ENCODE measurements around the gene NOS1AP.
"Not testable (repeated sequence)": the region's sequence is repeated elsewhere in the genome, so short reads cannot be mapped to it uniquely, and the experiment has no call there.

NOS1AP gene

GRCh38 chr1:162200096-162200847, 130.8 kb downstream of the NOS1AP start:
- H3K4me3 ChIP-seq, result no peak overlapping the region
- no peaks in the 10 kb centered on the region for H3K9me3 ChIP-seq
- intact Hi-C loops (cut with DNase I; ENCODE audit: low total_unique reads), result no loop called here
- H3K27ac ChIP-seq, result no peak overlapping the region
- no peak for DNase-seq
- peaks cover 0 to 14% of the 10 kb centered on the region in 2 donors for H3K27me3 ChIP-seq
- peaks cover 0 to 18% (median 3%) of the 10 kb centered on the region in 4 donors for H3K4me1 ChIP-seq
- no peak for TF ChIP-seq CTCF (IDR thresholded peaks at IDR 0.05)
- H3K36me3 ChIP-seq, result no peaks in the 10 kb centered on the region

- H3K36me3 ChIP-seq; H3K4me3 ChIP-seq; H3K9me3 ChIP-seq; DNase-seq; intact Hi-C loops (cut with DNase I; ENCODE audit: low total_unique reads); H3K27ac ChIP-seq: not testable (repeated sequence)
- Histone ChIP-seq H3K27me3 (peaks cover 0 to 14% of the 10 kb centered on the region in 2 donors), H3K4me1 (peaks cover 0 to 18% (median 3%) of the 10 kb centered on the region in 4 donors)
Measured at GRCh38 chr1:162201062-162201461, 131.6 kb downstream of the NOS1AP start.

- no peak for TF ChIP-seq CTCF (IDR thresholded peaks at IDR 0.05)
- H3K27ac ChIP-seq, result no peak overlapping the region
- peaks cover 0 to 9% of the 10 kb centered on the region in 2 donors for H3K27me3 ChIP-seq
- H3K4me3 ChIP-seq, result no peak overlapping the region
- H3K4me1 ChIP-seq, result peaks cover 0 to 16% (median 9%) of the 10 kb centered on the region in 4 donors
- H3K36me3 ChIP-seq, result no peaks in the 10 kb centered on the region
- intact Hi-C loops (cut with DNase I; ENCODE audit: low total_unique reads), result no loop called here
- no peak for DNase-seq
- H3K9me3 ChIP-seq, result no peaks in the 10 kb centered on the region
Measured at GRCh38 chr1:162204129-162204822, 134.8 kb downstream of the NOS1AP start.

- intact Hi-C loops (cut with DNase I; ENCODE audit: low total_unique reads), result no loop called here
- peaks cover 0 to 16% (median 9%) of the 10 kb centered on the region in 4 donors for H3K4me1 ChIP-seq
- no peaks in the 10 kb centered on the region for H3K36me3 ChIP-seq
- no peaks in the 10 kb centered on the region for H3K9me3 ChIP-seq
- TF ChIP-seq CTCF (IDR thresholded peaks at IDR 0.05), result no peak
- H3K27me3 ChIP-seq, result peaks cover 0 to 12% of the 10 kb centered on the region in 2 donors
- no peak overlapping the region for H3K27ac ChIP-seq
- H3K4me3 ChIP-seq, result no peak overlapping the region
- DNase-seq, result no peak
Measured at GRCh38 chr1:162204823-162205155, 135.3 kb downstream of the NOS1AP start.

- intact Hi-C loops (cut with DNase I; ENCODE audit: low total_unique reads), result no loop called here
- no peak overlapping the region for H3K4me3 ChIP-seq
- no peaks in the 10 kb centered on the region for H3K36me3 ChIP-seq
- peaks cover 0 to 13% of the 10 kb centered on the region in 2 donors for H3K27me3 ChIP-seq
- H3K27ac ChIP-seq, result no peak overlapping the region
- no peak for DNase-seq
- H3K4me1 ChIP-seq, result peaks cover 0 to 11% (median 7%) of the 10 kb centered on the region in 4 donors
- no peak for TF ChIP-seq CTCF (IDR thresholded peaks at IDR 0.05)
- no peaks in the 10 kb centered on the region for H3K9me3 ChIP-seq
Measured at GRCh38 chr1:162206300-162206699, 136.8 kb downstream of the NOS1AP start.

All from tibial artery (tissue), 4 donors.